CD4-positive, alpha-beta memory T cell (primary cell): ENCODE measurements around the gene SAMD4A. TPM values are rescaled to one million over a fixed set of nuclear protein-coding genes. Genes with fewer than 3 reads are reported as not detected.

Source experiments
- CTCF ChIA-PET: fragments of 350-600 bp; sonication (Branson Sonifier 250); formaldehyde crosslinking; loops from one replicate; lab custom pipeline; 2021; ENCODE audit warnings: inconsistent platforms; ENCODE audit not compliant: partially characterized antibody; lab: Charles Lee
- POLR2A ChIA-PET: fragments of 350-600 bp; sonication (Branson Sonifier 250); formaldehyde crosslinking; loops from one replicate; lab custom pipeline; 2021; ENCODE audit not compliant: partially characterized antibody; lab: Charles Lee
- DNase-seq, 5 donors: peaks; one replicate each; pipeline versions ENCODE4 v3.0.0 to v3.0.0-alpha.2; 2020 to 2022; ENCODE audit warnings: mixed read lengths in 1 of 5
- H3K27ac ChIP-seq: one replicate; pipeline ENCODE4 v1.7.0; 2013; ENCODE audit warnings: low read depth, low read length
- H3K27me3 ChIP-seq: 2 replicates; pipeline ENCODE4 v1.7.0; 2013; ENCODE audit warnings: mild to moderate bottlenecking, low read length, moderate library complexity; ENCODE audit not compliant: insufficient read depth
- H3K36me3 ChIP-seq: 2 replicates; pipeline ENCODE4 v1.7.0; 2013; ENCODE audit warnings: mild to moderate bottlenecking, low read length, moderate library complexity; ENCODE audit not compliant: insufficient read depth
- H3K4me1 ChIP-seq: 2 replicates; pipeline ENCODE4 v1.7.0; 2013; ENCODE audit warnings: mild to moderate bottlenecking, low read length, moderate library complexity; ENCODE audit not compliant: insufficient read depth
- H3K4me3 ChIP-seq, 2 donors: one replicate each; pipeline ENCODE4 v1.7.0; 2013; ENCODE audit warnings: low read length in 2 of 2, mild to moderate bottlenecking in 1 of 2
- H3K9me3 ChIP-seq, 2 donors: one replicate each; pipeline ENCODE4 v1.7.0; 2013; ENCODE audit warnings: low read length in 2 of 2, control low read depth in 1 of 2; ENCODE audit not compliant: control insufficient read depth in 1 of 2
- H3K27ac Mint-ChIP-seq, 7 donors: one replicate each; pipeline ENCODE4 v1.8.0; 2020 to 2021; ENCODE audit warnings: mixed read lengths in 7 of 7, mild to moderate bottlenecking in 6 of 7, inconsistent platforms in 3 of 7, moderate library complexity in 3 of 7
- H3K27me3 Mint-ChIP-seq, 2 donors: one replicate each; pipeline ENCODE4 v1.8.0; 2020 to 2021; ENCODE audit warnings: mixed read lengths in 2 of 2
- H3K36me3 Mint-ChIP-seq, 2 donors: one replicate each; pipeline ENCODE4 v1.8.0; 2020 to 2021; ENCODE audit warnings: mixed read lengths in 2 of 2, inconsistent platforms in 1 of 2, mild to moderate bottlenecking in 1 of 2
- H3K4me1 Mint-ChIP-seq, 4 donors: one replicate each; pipeline ENCODE4 v1.8.0; 2020 to 2021; ENCODE audit warnings: mixed read lengths in 4 of 4, mild to moderate bottlenecking in 1 of 4
- H3K4me3 Mint-ChIP-seq, 8 donors: one replicate each; pipeline ENCODE4 v1.8.0; 2020 to 2021; ENCODE audit warnings: mixed read lengths in 8 of 8, mild to moderate bottlenecking in 7 of 8, moderate library complexity in 6 of 8, inconsistent platforms in 3 of 8
- H3K9me3 Mint-ChIP-seq, 8 donors: one replicate each; pipeline ENCODE4 v1.8.0; 2020 to 2021; ENCODE audit warnings: mixed read lengths in 8 of 8, mild to moderate bottlenecking in 5 of 8, inconsistent platforms in 3 of 8, moderate library complexity in 1 of 8
- intact Hi-C: fragments of 100-400 bp; cut with micrococcal nuclease; formaldehyde crosslinking; loops from one replicate; pipeline ENCODE4 v1.15.1; 2023
- polyA plus RNA-seq, 2 donors: library from polyadenylated mRNA; unstranded; fragments of 300-500 nt; fragmentation: Illumina TruSeq; gene quantifications; one replicate each; pipeline ENCODE4 v1.2.3, GENCODE V29; 2021
- total RNA-seq, 2 experiments: library from RNA; stranded (reverse); gene quantifications; one replicate each; pipeline ENCODE4 v1.2.3, GENCODE V29; 2021

SAMD4A gene
- total and polyA plus RNA-seq, 4 experiments from 2014 or later = 0.72 to 1.4 (median 0.93) TPM; not detected in 1

DNA sequence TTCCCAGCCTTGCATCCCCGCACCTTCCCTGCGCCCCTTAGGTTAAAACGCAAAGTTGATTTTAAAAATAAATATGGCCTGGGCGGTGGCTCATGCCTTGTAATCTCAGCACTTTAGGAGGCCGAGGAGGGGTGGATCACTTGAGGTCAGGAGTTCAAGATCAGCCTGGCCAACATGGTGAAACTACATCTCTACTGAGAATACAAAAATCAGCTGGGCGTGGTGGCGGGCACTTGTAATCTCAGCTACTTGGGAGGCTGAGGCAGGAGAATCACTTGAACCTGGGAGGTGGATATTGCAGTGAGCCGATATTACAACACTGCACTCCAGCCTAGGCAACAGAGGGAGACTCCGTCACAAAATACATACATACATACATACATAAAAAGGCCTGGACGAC, 239.7 kb downstream of the SAMD4A start:
- ChIA-PET CTCF (interaction anchor here (1.7 to 4.9 kb wide), 6 partner anchors 8 to 242 kb away, joined by 8 to 35 read pairs (median 26); partner anchors contain the start of gene GCH1), POLR2A (no interaction called here)
- H3K27me3 Mint-ChIP-seq = peaks cover 2 to 10% of the 10 kb centered on the region in 2 donors
- H3K9me3 Mint-ChIP-seq = peaks cover 0 to under 1% (median 0%) of the 10 kb centered on the region in 8 donors
- H3K4me1 Mint-ChIP-seq = peaks cover 1 to 7% (median 5%) of the 10 kb centered on the region in 4 donors
- Histone ChIP-seq H3K4me3 (no peak overlapping the region), H3K9me3 (no peaks in the 10 kb centered on the region), H3K36me3 (no peaks in the 10 kb centered on the region), H3K27me3 (no peaks in the 10 kb centered on the region), H3K4me1 (no peaks in the 10 kb centered on the region), H3K27ac (no peak overlapping the region)
- intact Hi-C loops = loop anchor here (1.0 kb wide), 3 partner anchors 75 to 242 kb away; no protein-coding TSS in a partner anchor
- no peak overlapping the region for H3K27ac Mint-ChIP-seq
- H3K4me3 Mint-ChIP-seq = no peak overlapping the region
- H3K36me3 Mint-ChIP-seq = no peaks in the 10 kb centered on the region
- no peak for DNase-seq

DNA sequence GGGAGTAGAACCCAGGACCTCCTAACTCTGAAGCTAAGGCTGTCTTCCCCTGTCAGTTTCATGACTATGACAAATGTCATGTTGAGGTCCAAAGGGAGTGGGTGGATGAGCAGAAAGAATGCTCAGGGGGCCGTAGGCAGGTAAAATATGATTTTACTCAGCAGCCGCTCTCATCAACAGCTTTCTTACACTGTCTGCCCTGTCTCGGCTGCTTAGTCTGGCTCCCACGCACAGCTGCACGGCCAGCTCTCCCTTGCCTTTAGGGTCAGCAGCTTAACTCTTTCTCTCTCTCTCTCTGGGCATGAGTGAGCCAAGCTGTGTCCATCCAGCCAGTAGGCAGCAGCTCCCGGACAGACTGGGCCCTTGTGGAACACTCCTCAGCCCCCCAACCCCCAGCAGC, 240.5 kb downstream of the SAMD4A start:
- intact Hi-C loops = no loop called here
- Histone ChIP-seq H3K27ac (no peak overlapping the region), H3K36me3 (no peaks in the 10 kb centered on the region), H3K4me1 (no peaks in the 10 kb centered on the region), H3K9me3 (no peaks in the 10 kb centered on the region), H3K4me3 (no peak overlapping the region), H3K27me3 (no peaks in the 10 kb centered on the region)
- Mint-ChIP-seq H3K36me3 (no peaks in the 10 kb centered on the region), H3K27me3 (peaks cover 1 to 10% of the 10 kb centered on the region in 2 donors), H3K9me3 (no peaks in the 10 kb centered on the region), H3K4me3 (no peak overlapping the region), H3K4me1 (peaks cover 1 to 7% (median 5%) of the 10 kb centered on the region in 4 donors), H3K27ac (no peak overlapping the region)
- ChIA-PET CTCF (interaction anchor here (1.2 to 4.9 kb wide), 3 partner anchors 71 to 243 kb away, joined by 3 to 32 read pairs (median 8); partner anchors contain the start of gene GCH1), POLR2A (interaction anchor here (0.8 kb wide), 1 partner anchor 242 kb away, joined by 3 read pairs; no protein-coding TSS in a partner anchor)
- DNase-seq = no peak

DNA sequence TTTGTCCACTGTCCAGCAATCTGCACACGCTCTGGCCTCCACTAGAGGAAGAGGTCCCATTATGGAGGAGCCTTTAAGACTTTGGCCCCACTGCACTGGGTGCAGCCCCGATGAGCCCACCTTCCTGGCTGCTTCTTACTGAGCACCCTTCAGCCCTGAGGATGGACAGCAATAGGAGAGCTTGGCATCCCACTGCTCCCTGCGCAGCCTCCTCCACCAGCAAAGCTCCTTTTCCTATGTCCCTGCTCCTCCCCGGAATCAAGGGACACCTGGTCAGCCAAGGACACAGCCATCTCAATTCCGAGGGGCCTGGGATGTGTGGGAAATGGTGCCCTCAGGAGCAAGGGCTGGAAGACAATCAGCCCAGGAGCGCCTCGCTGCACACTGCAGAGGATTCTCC, 241.0 kb downstream of the SAMD4A start:
- H3K4me3 ChIP-seq = no peak overlapping the region
- Mint-ChIP-seq H3K27ac (no peak overlapping the region), H3K27me3 (peaks cover 1 to 10% of the 10 kb centered on the region in 2 donors), H3K36me3 (no peaks in the 10 kb centered on the region), H3K9me3 (no peaks in the 10 kb centered on the region), H3K4me3 (no peak overlapping the region), H3K4me1 (peaks cover 1 to 7% (median 5%) of the 10 kb centered on the region in 4 donors)
- intact Hi-C loops = no loop called here
- CTCF ChIA-PET = interaction anchor here (1.2 to 4.9 kb wide), 2 partner anchors 71 to 244 kb away, joined by 3 to 32 read pairs; no protein-coding TSS in a partner anchor
- no peak overlapping the region for H3K27ac ChIP-seq
- DNase-seq = no peak
- H3K9me3 ChIP-seq = no peaks in the 10 kb centered on the region
- H3K27me3 ChIP-seq = no peaks in the 10 kb centered on the region
- H3K36me3 ChIP-seq = no peaks in the 10 kb centered on the region
- POLR2A ChIA-PET = interaction anchor here (0.8 kb wide), 1 partner anchor 242 kb away, joined by 3 read pairs; no protein-coding TSS in a partner anchor
- no peaks in the 10 kb centered on the region for H3K4me1 ChIP-seq

DNA sequence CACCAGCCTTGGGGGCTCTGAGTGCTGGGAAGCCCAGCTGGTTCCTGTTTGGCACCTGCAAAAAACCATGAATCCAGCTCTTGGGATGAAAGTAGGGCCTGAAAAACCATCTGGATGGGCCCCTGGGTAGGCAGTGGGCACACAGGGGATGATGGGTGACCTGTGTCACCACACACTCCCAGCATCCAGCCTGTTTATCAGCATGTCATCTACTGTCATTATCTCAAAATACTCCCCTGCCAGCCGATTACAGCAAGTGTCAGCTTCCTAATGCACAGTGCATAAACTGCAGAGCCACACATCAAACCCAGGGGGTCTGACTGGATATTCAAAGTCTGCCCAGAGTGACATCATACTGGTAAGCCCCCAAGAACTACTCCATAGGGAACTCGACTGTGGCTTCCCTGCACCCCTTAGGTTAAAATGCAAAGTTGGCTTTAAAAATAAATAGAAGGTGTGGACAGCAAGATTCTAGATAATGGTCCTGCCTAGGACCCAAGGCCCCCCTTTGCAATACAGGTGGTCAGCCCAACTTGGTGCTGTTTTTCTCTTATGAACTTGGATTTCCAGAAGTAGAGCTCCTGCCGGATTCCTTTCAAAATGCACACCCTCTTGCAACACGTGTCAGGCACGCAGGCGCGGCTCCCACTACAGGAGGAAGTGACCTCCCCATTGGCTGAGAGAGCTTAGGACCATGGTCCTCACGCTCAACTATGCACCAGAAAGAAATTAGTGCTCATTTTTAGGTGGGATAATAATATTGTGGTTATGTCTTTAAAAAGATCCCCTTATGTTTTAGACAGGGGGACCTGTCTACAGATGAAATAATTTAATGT, 241.6 kb downstream of the SAMD4A start:
- Mint-ChIP-seq H3K4me3 (no peak overlapping the region), H3K27me3 (peaks cover 1 to 10% of the 10 kb centered on the region in 2 donors), H3K4me1 (peaks cover 1 to 7% (median 5%) of the 10 kb centered on the region in 4 donors), H3K27ac (no peak overlapping the region), H3K36me3 (no peaks in the 10 kb centered on the region), H3K9me3 (no peaks in the 10 kb centered on the region)
- no peaks in the 10 kb centered on the region for H3K4me1 ChIP-seq
- no peaks in the 10 kb centered on the region for H3K9me3 ChIP-seq
- ChIA-PET POLR2A (interaction anchor here (0.8 kb wide), 1 partner anchor 243 kb away, joined by 3 read pairs; no protein-coding TSS in a partner anchor), CTCF (interaction anchor here (1.2 to 4.9 kb wide), 2 partner anchors 70 to 244 kb away, joined by 3 to 32 read pairs; no protein-coding TSS in a partner anchor)
- DNase-seq = no peak
- no peak overlapping the region for H3K4me3 ChIP-seq
- no peak overlapping the region for H3K27ac ChIP-seq
- H3K27me3 ChIP-seq = no peaks in the 10 kb centered on the region
- no peaks in the 10 kb centered on the region for H3K36me3 ChIP-seq
- intact Hi-C loops = no loop called here

DNA sequence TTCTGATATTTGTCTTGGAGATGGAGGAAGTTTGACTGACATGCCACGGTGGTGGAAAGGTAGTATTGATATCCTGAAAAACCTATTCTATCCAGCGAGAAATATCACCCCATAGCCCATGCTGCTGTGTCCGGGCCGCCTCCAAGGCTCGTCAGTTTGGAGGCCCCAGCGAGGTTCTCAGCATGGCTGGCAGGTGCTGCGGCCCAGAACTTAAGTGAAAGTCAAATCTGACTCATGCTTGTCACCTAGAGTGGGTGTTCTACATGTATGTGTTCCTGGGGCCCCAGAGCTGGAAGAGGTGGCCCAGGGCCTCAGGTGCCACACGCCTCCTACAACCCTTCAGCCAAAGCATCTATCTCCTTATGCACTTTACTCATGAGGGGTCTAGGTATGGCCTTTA, 242.8 kb downstream of the SAMD4A start:
- Mint-ChIP-seq H3K9me3 (no peaks in the 10 kb centered on the region), H3K27me3 (peaks cover 1 to 8% of the 10 kb centered on the region in 2 donors), H3K4me1 (peaks cover 1 to 7% (median 5%) of the 10 kb centered on the region in 4 donors), H3K36me3 (no peaks in the 10 kb centered on the region), H3K27ac (no peak overlapping the region), H3K4me3 (no peak overlapping the region)
- Histone ChIP-seq H3K27me3 (no peaks in the 10 kb centered on the region), H3K27ac (no peak overlapping the region), H3K36me3 (no peaks in the 10 kb centered on the region), H3K4me1 (no peaks in the 10 kb centered on the region), H3K9me3 (no peaks in the 10 kb centered on the region), H3K4me3 (no peak overlapping the region)
- no peak for DNase-seq
- ChIA-PET CTCF (no interaction called here), POLR2A (no interaction called here)
- intact Hi-C loops = no loop called here

DNA sequence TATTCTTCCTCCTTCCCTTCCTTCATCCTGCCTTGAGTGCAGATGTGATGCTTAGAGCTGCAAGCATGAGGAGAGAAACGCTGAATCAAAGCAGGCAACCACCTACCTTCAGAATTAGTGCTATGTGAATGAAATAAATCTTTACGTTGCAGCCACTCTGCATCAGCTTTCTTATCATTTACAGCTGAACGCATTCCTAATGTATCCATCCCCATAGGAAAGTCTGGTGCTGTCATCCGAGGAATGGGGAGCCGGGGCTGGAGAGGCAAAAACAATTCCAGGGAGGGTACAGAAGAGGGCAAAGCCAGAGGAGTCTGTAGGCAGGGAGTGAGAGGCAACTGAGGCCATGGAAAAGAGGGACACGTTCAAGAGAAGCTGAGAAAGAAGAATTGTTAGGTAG, 245.7 kb downstream of the SAMD4A start:
- Mint-ChIP-seq H3K9me3 (no peaks in the 10 kb centered on the region), H3K27ac (peak overlapping the region in 1 of 7 donors; percentile 14), H3K36me3 (no peaks in the 10 kb centered on the region), H3K27me3 (peaks cover 0 to 1% of the 10 kb centered on the region in 2 donors), H3K4me3 (no peak overlapping the region), H3K4me1 (no peaks in the 10 kb centered on the region)
- H3K27me3 ChIP-seq = no peaks in the 10 kb centered on the region
- no peak overlapping the region for H3K4me3 ChIP-seq
- H3K27ac ChIP-seq = no peak overlapping the region
- ChIA-PET CTCF (interaction anchor here (0.6 to 5.5 kb wide), 2 partner anchors 8 to 25 kb away, joined by 3 to 35 read pairs; no protein-coding TSS in a partner anchor), POLR2A (no interaction called here)
- no peaks in the 10 kb centered on the region for H3K9me3 ChIP-seq
- H3K4me1 ChIP-seq = no peaks in the 10 kb centered on the region
- intact Hi-C loops = no loop called here
- no peaks in the 10 kb centered on the region for H3K36me3 ChIP-seq
- no peak for DNase-seq

DNA sequence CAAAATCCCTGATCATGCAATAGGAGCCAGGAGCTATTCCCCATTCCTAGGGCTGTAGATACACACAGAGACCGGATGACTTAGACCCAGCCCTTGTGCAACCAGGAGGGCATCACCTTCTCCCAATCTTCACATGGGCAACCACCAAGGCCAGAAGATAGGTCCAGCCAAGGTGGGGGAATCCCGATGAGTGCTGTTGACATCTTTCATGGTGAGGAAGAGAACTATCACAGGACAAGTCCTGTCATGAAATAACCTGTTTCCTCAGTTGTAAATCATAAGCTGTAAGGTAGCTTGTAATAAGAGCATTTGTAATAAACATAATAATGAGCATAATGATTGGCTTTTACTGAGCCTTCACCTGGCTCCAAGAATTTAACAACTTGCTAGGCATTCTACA, 246.2 kb downstream of the SAMD4A start:
- Mint-ChIP-seq H3K4me3 (no peak overlapping the region), H3K9me3 (no peaks in the 10 kb centered on the region), H3K27me3 (no peaks in the 10 kb centered on the region), H3K27ac (no peak overlapping the region), H3K4me1 (no peaks in the 10 kb centered on the region), H3K36me3 (no peaks in the 10 kb centered on the region)
- H3K4me3 ChIP-seq = no peak overlapping the region
- DNase-seq = no peak
- H3K9me3 ChIP-seq = no peaks in the 10 kb centered on the region
- intact Hi-C loops = no loop called here
- CTCF ChIA-PET = interaction anchor here (0.6 to 5.5 kb wide), 2 partner anchors 8 to 25 kb away, joined by 3 to 35 read pairs; no protein-coding TSS in a partner anchor
- POLR2A ChIA-PET = no interaction called here
- no peaks in the 10 kb centered on the region for H3K27me3 ChIP-seq
- no peaks in the 10 kb centered on the region for H3K4me1 ChIP-seq
- H3K36me3 ChIP-seq = no peaks in the 10 kb centered on the region
- no peak overlapping the region for H3K27ac ChIP-seq
